Lower lobe of right lung (tissue), 2 donors: ENCODE data around the gene CCDC174. TPM values are rescaled to one million over a fixed set of nuclear protein-coding genes. Genes with fewer than 3 reads are reported as not detected.

Source experiments
- ATAC-seq, 2 donors: fragments of 200-7000 bp; cut with Tn5 transposase; one replicate each; pipeline ENCODE4 v1.9.1; 2020 to 2022; ENCODE audit warnings: mild to moderate bottlenecking in 2 of 2, moderate library complexity in 2 of 2
- DNase-seq: peaks from one replicate; pipeline ENCODE4 v3.0.0-alpha.2; 2020
- H3K27ac ChIP-seq: fragments of 200-600 bp; one replicate; pipeline ENCODE4 v1.8.0; 2022
- H3K27me3 ChIP-seq: fragments of 200-600 bp; one replicate; pipeline ENCODE4 v1.8.0; 2022; ENCODE audit warnings: low read depth
- H3K36me3 ChIP-seq: fragments of 200-600 bp; one replicate; pipeline ENCODE4 v1.8.0; 2022; ENCODE audit warnings: mild to moderate bottlenecking
- H3K4me1 ChIP-seq: fragments of 200-600 bp; one replicate; pipeline ENCODE4 v1.8.0; 2022
- H3K4me3 ChIP-seq: fragments of 200-600 bp; one replicate; pipeline ENCODE4 v1.8.0; 2022; ENCODE audit warnings: mild to moderate bottlenecking
- H3K9me3 ChIP-seq: fragments of 200-600 bp; one replicate; pipeline ENCODE4 v1.8.0; 2022
- intact Hi-C: fragments of 100-400 bp; cut with DNase I; formaldehyde crosslinking; loops from one replicate; pipeline ENCODE4 v1.11.0; 2022
- total RNA-seq: library from RNA; stranded (reverse); fragmentation: NEBNext Ultra II Directional; extraction: Animal tissue kit (Norgen Biotek cat#: 25700); gene quantifications from one replicate; pipeline ENCODE4 v1.2.1, GENCODE V29; 2021
- TF ChIP-seq, protein P1 (sequence below): fragments of 200-600 bp; IDR thresholded peaks from one replicate; pipeline ENCODE4 v1.8.0; 2022; ENCODE audit warnings: antibody characterized with exemption, mild to moderate bottlenecking
- donor health status: DM: no; HTN: yes; CAD: no; lungs with severe emphysema.

The CCDC174 gene
- total RNA-seq, 1 donor from 2014 or later: 18.2 TPM

DNA sequence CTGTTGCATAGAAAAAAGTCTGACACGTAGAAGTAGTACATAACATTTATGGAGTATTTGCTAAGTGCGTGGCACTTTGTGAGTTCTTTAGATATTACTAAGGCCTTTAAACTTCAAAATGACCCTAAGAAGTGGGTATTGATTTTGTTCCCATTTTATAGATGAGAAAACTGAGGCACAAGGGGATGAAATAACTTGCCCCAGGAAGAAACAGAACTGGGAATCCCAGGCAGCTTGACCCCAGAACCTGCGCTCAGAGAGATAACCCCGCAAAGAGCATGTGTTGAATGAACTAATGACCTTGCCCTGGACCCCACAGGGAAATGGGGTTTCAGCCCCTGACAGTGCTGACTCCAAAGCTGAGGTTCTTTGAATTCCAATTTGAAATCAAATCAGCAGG, 30.5 kb upstream of the CCDC174 start:
- Histone ChIP-seq H3K4me1 (no peaks in the 10 kb centered on the region), H3K9me3 (no peaks in the 10 kb centered on the region), H3K4me3 (no peak overlapping the region), H3K27ac (no peak overlapping the region), H3K27me3 (peaks cover 4% of the 10 kb centered on the region), H3K36me3 (no peaks in the 10 kb centered on the region)
- ATAC-seq (no peak), DNase-seq (no peak)
- intact Hi-C loops: no loop called here
- TF ChIP-seq, protein P1, sequence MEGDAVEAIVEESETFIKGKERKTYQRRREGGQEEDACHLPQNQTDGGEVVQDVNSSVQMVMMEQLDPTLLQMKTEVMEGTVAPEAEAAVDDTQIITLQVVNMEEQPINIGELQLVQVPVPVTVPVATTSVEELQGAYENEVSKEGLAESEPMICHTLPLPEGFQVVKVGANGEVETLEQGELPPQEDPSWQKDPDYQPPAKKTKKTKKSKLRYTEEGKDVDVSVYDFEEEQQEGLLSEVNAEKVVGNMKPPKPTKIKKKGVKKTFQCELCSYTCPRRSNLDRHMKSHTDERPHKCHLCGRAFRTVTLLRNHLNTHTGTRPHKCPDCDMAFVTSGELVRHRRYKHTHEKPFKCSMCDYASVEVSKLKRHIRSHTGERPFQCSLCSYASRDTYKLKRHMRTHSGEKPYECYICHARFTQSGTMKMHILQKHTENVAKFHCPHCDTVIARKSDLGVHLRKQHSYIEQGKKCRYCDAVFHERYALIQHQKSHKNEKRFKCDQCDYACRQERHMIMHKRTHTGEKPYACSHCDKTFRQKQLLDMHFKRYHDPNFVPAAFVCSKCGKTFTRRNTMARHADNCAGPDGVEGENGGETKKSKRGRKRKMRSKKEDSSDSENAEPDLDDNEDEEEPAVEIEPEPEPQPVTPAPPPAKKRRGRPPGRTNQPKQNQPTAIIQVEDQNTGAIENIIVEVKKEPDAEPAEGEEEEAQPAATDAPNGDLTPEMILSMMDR: no peak

DNA sequence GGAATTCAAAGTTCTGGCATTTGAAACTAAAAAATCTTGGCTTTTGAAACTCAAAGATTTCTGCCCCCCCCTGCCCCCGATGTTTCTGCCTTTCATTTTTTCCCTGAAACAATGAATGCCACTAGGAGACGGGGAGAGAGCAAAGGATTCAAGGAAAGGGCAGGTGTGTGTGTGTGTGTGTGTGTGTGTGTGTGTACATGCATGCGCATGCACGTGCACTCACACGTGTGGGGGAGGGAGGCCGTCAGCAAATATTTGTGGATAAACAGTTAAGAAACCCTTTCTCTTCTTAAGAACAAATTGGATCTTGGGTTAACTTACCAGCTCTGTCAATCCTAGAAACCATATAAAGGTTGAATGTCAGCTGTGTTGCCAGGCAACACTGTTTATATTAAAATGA, 29.2 kb upstream of the CCDC174 start:
- intact Hi-C loops: no loop called here
- no peaks in the 10 kb centered on the region for H3K36me3 ChIP-seq
- TF ChIP-seq, protein P1: no peak
- ATAC-seq (no peak), DNase-seq (no peak)
- H3K27ac ChIP-seq: no peak overlapping the region
- H3K9me3 ChIP-seq: no peaks in the 10 kb centered on the region
- no peak overlapping the region for H3K4me3 ChIP-seq
- H3K27me3 ChIP-seq: peaks cover 4% of the 10 kb centered on the region
- H3K4me1 ChIP-seq: no peaks in the 10 kb centered on the region

DNA sequence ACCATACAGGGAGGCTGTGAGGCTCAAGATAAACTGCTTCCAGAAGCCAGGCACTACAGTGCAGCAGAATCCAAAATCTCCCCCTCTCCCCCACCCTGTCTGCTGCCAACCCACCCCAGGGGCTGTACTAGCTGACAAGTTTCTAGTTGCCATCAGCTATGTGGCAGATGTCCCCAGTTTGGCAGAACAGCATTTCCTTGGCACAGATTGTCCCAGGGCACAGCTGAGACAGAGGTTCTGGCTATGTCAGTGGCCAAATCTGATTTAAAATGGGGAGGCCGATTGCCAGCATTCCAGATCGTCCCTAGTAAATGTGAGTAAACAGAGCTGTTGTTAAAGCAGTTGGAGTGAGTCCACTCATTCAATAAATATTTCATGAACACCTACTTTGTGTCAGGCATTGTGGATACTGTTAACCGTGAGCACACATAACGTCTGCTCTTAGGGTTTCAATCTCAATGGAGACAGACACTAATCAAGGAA, 28.0 kb upstream of the CCDC174 start:
- H3K9me3 ChIP-seq: no peaks in the 10 kb centered on the region
- no peak for DNase-seq
- ATAC-seq: peak in 1 of 2 donors; percentile 20
- H3K4me3 ChIP-seq: no peak overlapping the region
- no peaks in the 10 kb centered on the region for H3K4me1 ChIP-seq
- no peak overlapping the region for H3K27ac ChIP-seq
- no peaks in the 10 kb centered on the region for H3K36me3 ChIP-seq
- intact Hi-C loops: no loop called here
- TF ChIP-seq, protein P1: no peak
- H3K27me3 ChIP-seq: peaks cover 4% of the 10 kb centered on the region

DNA sequence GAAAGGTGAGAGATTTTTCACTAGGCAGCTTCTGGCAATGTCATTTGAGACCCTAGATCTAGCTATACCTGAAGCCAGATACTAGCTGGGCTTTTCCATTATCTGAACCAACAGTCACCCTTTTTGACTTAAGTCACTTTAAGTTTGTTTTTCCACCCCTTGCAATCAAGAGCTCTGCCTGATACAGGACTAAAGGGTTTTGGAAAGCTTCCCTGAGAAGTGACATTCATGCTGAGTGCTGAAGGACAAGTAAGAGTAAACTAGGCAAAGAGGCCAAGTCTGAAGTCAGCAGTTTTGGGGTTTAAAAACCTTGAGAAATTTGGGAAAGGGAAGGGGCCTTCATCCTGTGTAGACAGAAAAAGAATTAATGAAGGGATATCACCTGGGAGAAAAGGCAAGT, 27.1 kb upstream of the CCDC174 start:
- peak in 1 of 2 donors; percentile 20 for ATAC-seq

DNA sequence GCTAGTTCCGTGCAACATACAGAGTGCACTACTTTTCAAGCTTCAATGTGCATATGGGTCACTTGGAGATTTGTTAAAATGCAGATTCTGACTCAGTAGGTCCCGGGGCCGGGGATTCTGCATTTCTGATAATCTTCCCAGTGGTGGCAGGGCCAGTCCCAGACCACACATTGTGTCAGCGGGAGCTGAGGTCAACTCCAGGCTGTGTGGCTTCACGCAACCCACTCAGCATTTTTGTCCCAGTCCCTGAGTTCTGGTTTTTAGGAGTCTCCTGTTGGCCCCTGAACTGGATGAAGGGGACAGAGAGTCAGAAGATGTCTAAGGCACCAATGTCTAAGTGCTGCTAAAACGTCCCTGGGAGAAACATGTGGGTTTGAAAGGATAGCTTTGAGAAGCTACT, 26.1 kb upstream of the CCDC174 start:
- no peak for DNase-seq
- Histone ChIP-seq H3K36me3 (no peaks in the 10 kb centered on the region), H3K27me3 (no peaks in the 10 kb centered on the region), H3K9me3 (no peaks in the 10 kb centered on the region), H3K27ac (no peak overlapping the region), H3K4me3 (no peak overlapping the region), H3K4me1 (no peaks in the 10 kb centered on the region)
- intact Hi-C loops: no loop called here
- TF ChIP-seq, protein P1: no peak
- ATAC-seq: no peak

More for the DNA sequence above, 27.1 kb upstream of the CCDC174 start:
- Histone ChIP-seq H3K27ac (no peak overlapping the region), H3K27me3 (no peaks in the 10 kb centered on the region), H3K36me3 (no peaks in the 10 kb centered on the region), H3K4me3 (no peak overlapping the region), H3K9me3 (no peaks in the 10 kb centered on the region), H3K4me1 (no peaks in the 10 kb centered on the region)
- no peak for DNase-seq
- intact Hi-C loops: no loop called here
- TF ChIP-seq, protein P1: no peak

DNA sequence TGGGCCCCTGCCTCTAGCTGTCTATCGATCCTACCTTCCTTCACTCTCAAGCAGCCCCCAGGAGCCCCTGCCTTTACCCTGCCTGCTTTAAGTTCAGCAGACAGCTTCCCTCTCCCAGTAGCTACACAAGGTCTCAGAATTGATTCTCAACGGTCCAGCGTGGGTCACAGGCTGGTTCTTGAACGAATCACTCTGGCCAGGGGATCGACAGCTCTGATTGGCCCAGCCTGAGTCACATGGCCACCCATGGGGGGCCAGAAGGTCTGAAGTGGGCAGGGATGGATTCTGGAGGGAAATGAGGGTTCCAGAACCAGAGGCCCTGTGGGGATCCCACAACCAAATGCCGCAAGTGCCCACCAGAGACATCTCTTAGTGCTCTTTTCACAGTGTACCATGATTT, 23.7 kb upstream of the CCDC174 start:
- no peak overlapping the region for H3K27ac ChIP-seq
- ATAC-seq (no peak), DNase-seq (no peak)
- TF ChIP-seq, protein P1: no peak
- no peaks in the 10 kb centered on the region for H3K9me3 ChIP-seq
- H3K36me3 ChIP-seq: no peaks in the 10 kb centered on the region
- H3K4me1 ChIP-seq: no peaks in the 10 kb centered on the region
- intact Hi-C loops: no loop called here
- no peak overlapping the region for H3K4me3 ChIP-seq
- no peaks in the 10 kb centered on the region for H3K27me3 ChIP-seq
